HuH-7 (cell line): ENCODE results near the gene IL36G.

Experiments used
- DNase-seq: peaks from one replicate; pipeline ENCODE4 v3.0.0; 2011; ENCODE audit warnings: low spot score

IL36G gene

GRCh38 chr2:113018509-113018908 lies 40.7 kb downstream of the IL36G start:
- DNase-seq = no peak

GRCh38 chr2:113021312-113021711 lies 43.5 kb downstream of the IL36G start:
- no peak for DNase-seq

- no peak for DNase-seq
These were observed 47.0 kb downstream of the IL36G start for GRCh38 chr2:113024764-113025163.

GRCh38 chr2:113025737-113026136 lies 47.9 kb downstream of the IL36G start:
- no peak for DNase-seq

GRCh38 chr2:113027691-113028090 lies 49.9 kb downstream of the IL36G start:
- DNase-seq = no peak

GRCh38 chr2:113028112-113028511 lies 50.3 kb downstream of the IL36G start:
- no peak for DNase-seq

- no peak for DNase-seq
These were observed 54.9 kb downstream of the IL36G start for GRCh38 chr2:113032737-113033136.

GRCh38 chr2:113034016-113034415 lies 56.2 kb downstream of the IL36G start:
- no peak for DNase-seq
